Astrocyte of the cerebellum (primary cell): ENCODE data around the gene UMODL1.

Experiments
- DNase-seq: peaks from one replicate; pipeline ENCODE4 v3.0.0-alpha.2; 2011; ENCODE audit warnings: low read depth
- H3K4me3 ChIP-seq: 2 replicates; pipeline ENCODE4 v1.5.1; 2011; ENCODE audit warnings: mild to moderate bottlenecking, low read depth, low read length, moderate library complexity
- CTCF ChIP-seq: IDR thresholded peaks from 2 replicates; pipeline ENCODE4 v1.5.1; 2012; ENCODE audit warnings: low read length, low read depth, moderate library complexity, mild to moderate bottlenecking; ENCODE audit errors: missing control alignments
- in situ Hi-C: cut with HindIII; loops from 2 replicates; pipeline ENCODE4 v1.10.0; 2017; ENCODE audit warnings: low sequenced_read_pairs

Gene UMODL1

GRCh38 chr21:42042651-42043050 lies 28.5 kb upstream of the UMODL1 start:
- in situ Hi-C loops = no loop called here
- H3K4me3 ChIP-seq = no peak overlapping the region
- DNase-seq = no peak
- TF ChIP-seq CTCF = no peak

- TF ChIP-seq CTCF = no peak
- in situ Hi-C loops = no loop called here
- no peak overlapping the region for H3K4me3 ChIP-seq
- DNase-seq = no peak
These were observed 27.8 kb upstream of the UMODL1 start for GRCh38 chr21:42043201-42043895.

- no peak for DNase-seq
- H3K4me3 ChIP-seq = no peak overlapping the region
- in situ Hi-C loops = no loop called here
- TF ChIP-seq CTCF = no peak
These were observed 27.2 kb upstream of the UMODL1 start for GRCh38 chr21:42043961-42044360.

- TF ChIP-seq CTCF = no peak
- DNase-seq = no peak
- H3K4me3 ChIP-seq = no peak overlapping the region
- in situ Hi-C loops = no loop called here
These were observed 26.1 kb upstream of the UMODL1 start for GRCh38 chr21:42044871-42045495.

- in situ Hi-C loops = no loop called here
- no peak overlapping the region for H3K4me3 ChIP-seq
- DNase-seq = peak; percentile 93
- TF ChIP-seq CTCF = no peak
These were observed 23.1 kb upstream of the UMODL1 start for GRCh38 chr21:42047821-42048613.

GRCh38 chr21:42048870-42049577 lies 22.1 kb upstream of the UMODL1 start:
- in situ Hi-C loops = no loop called here
- no peak for DNase-seq
- no peak for TF ChIP-seq CTCF
- H3K4me3 ChIP-seq = no peak overlapping the region
